Measurements from ENCODE around the gene PRRC2B. TPM values are rescaled to one million over a fixed set of nuclear protein-coding genes. Genes with fewer than 3 reads are reported as not detected.

PRRC2B gene
- total RNA-seq, 1 experiment from 2014 or later, result 200 TPM

GRCh38 chr9:131494296-131494870 lies 100.5 kb downstream of the PRRC2B start:
- TF ChIP-seq SIN3A (IDR thresholded peaks at IDR 0.05; ENCODE audit: borderline replicate concordance, insufficient read depth, low read depth, low read length) (no peak), TCF7L2 (IDR thresholded peaks at IDR 0.05; ENCODE audit: low read depth, low read length) (no peak), POLR2AphosphoS5 (IDR thresholded peaks at IDR 0.05; ENCODE audit: low read depth, low read length) (no peak), REST (IDR thresholded peaks at IDR 0.05; ENCODE audit: insufficient read depth in 1 of 2, low read depth in 2 of 2, low read length in 1 of 2) (no peak), CTCF (IDR thresholded peaks at IDR 0.05) (no peak)
- CTCF ChIA-PET, result no interaction called here
- POLR2A ChIA-PET, result no interaction called here
- Histone ChIP-seq H3K27me3 (ENCODE audit: control insufficient read depth, insufficient read depth, low read length) (no peaks in the 10 kb centered on the region), H3K27ac (ENCODE audit: low read length) (no peak overlapping the region), H3K9me3 (ENCODE audit: control insufficient read depth, insufficient read depth, low read depth, low read length) (no peaks in the 10 kb centered on the region), H3K4me3 (ENCODE audit: low read depth in 2 of 2, low read length in 2 of 2) (no peak overlapping the region), H3K36me3 (ENCODE audit: control insufficient read depth, insufficient read depth, low read length) (peaks cover 6% of the 10 kb centered on the region), H3K4me1 (ENCODE audit: control insufficient read depth, insufficient read depth, low read length) (no peaks in the 10 kb centered on the region)
- in situ Hi-C loops (cut with HindIII; ENCODE audit: low pct_unique_long_range_greater_than_20kb, low sequenced_read_pairs) (no loop called here), intact Hi-C loops (cut with micrococcal nuclease; ENCODE audit: unreplicated experiment) (no loop called here)
- BruUV-seq (replicated peaks), result no TSS peak
- no peak for ATAC-seq
- DNase-seq (ENCODE audit: low read depth, low spot score), result no peak

GRCh38 chr9:131495785-131496184 lies 101.9 kb downstream of the PRRC2B start:
- no peak overlapping the region for H3K27ac ChIP-seq (ENCODE audit: low read length)
- in situ Hi-C loops (cut with HindIII; ENCODE audit: low pct_unique_long_range_greater_than_20kb, low sequenced_read_pairs), result no loop called here
- CTCF ChIA-PET, result no interaction called here
- no peak overlapping the region for H3K4me3 ChIP-seq (ENCODE audit: low read depth in 2 of 2, low read length in 2 of 2)
- H3K27me3 ChIP-seq (ENCODE audit: control insufficient read depth, insufficient read depth, low read length), result no peaks in the 10 kb centered on the region
- H3K36me3 ChIP-seq (ENCODE audit: control insufficient read depth, insufficient read depth, low read length), result peaks cover 5% of the 10 kb centered on the region
- H3K4me1 ChIP-seq (ENCODE audit: control insufficient read depth, insufficient read depth, low read length), result peaks cover 8% of the 10 kb centered on the region
- POLR2A ChIA-PET, result no interaction called here
- no peak for ATAC-seq
- no peaks in the 10 kb centered on the region for H3K9me3 ChIP-seq (ENCODE audit: control insufficient read depth, insufficient read depth, low read depth, low read length)
- BruUV-seq (replicated peaks), result no TSS peak
- intact Hi-C loops (cut with micrococcal nuclease; ENCODE audit: unreplicated experiment), result no loop called here
- no peak for DNase-seq (ENCODE audit: low read depth, low spot score)
- TF ChIP-seq TCF7L2 (IDR thresholded peaks at IDR 0.05; ENCODE audit: low read depth, low read length) (no peak), SIN3A (IDR thresholded peaks at IDR 0.05; ENCODE audit: borderline replicate concordance, insufficient read depth, low read depth, low read length) (no peak), CTCF (IDR thresholded peaks at IDR 0.05) (no peak), POLR2AphosphoS5 (IDR thresholded peaks at IDR 0.05; ENCODE audit: low read depth, low read length) (no peak), REST (IDR thresholded peaks at IDR 0.05; ENCODE audit: insufficient read depth in 1 of 2, low read depth in 2 of 2, low read length in 1 of 2) (no peak)

Measured in Panc1 (cell line).